CD4-positive, alpha-beta T cell treated with Interleukin-21 for 1 hour (primary cell): ENCODE results near the gene SPR.

Source experiments
- DNase-seq: peaks from one replicate; pipeline ENCODE4 v3.0.0-alpha.2; 2020

Gene SPR

DNA sequence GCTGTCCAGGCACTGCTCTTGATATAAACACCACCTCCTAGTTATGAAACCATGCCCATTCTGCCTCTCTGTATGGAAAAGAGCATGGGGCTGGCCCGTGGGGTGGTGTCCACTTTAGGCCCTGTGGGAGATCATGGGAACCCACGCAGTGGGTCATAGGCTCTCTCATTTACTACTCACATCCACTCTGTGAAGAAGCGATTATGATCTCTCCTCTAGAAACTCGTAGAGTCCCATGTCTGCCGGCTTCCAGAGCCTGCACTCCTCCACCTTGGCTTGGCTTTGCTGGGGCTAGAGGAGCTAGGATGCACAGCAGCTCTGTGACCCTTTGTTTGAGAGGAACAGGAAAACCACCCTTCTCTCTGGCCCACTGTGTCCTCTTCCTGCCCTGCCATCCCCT is 46.0 kb downstream of the SPR start:
- DNase-seq: no peak

DNA sequence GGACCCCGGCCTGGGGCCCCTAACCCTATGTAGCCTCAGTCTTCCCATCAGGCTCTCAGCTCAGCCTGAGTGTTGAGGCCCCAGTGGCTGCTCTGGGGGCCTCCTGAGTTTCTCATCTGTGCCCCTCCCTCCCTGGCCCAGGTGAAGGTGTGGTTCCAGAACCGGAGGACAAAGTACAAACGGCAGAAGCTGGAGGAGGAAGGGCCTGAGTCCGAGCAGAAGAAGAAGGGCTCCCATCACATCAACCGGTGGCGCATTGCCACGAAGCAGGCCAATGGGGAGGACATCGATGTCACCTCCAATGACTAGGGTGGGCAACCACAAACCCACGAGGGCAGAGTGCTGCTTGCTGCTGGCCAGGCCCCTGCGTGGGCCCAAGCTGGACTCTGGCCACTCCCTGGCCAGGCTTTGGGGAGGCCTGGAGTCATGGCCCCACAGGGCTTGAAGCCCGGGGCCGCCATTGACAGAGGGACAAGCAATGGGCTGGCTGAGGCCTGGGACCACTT is 46.5 kb downstream of the SPR start:
- DNase-seq: no peak

DNA sequence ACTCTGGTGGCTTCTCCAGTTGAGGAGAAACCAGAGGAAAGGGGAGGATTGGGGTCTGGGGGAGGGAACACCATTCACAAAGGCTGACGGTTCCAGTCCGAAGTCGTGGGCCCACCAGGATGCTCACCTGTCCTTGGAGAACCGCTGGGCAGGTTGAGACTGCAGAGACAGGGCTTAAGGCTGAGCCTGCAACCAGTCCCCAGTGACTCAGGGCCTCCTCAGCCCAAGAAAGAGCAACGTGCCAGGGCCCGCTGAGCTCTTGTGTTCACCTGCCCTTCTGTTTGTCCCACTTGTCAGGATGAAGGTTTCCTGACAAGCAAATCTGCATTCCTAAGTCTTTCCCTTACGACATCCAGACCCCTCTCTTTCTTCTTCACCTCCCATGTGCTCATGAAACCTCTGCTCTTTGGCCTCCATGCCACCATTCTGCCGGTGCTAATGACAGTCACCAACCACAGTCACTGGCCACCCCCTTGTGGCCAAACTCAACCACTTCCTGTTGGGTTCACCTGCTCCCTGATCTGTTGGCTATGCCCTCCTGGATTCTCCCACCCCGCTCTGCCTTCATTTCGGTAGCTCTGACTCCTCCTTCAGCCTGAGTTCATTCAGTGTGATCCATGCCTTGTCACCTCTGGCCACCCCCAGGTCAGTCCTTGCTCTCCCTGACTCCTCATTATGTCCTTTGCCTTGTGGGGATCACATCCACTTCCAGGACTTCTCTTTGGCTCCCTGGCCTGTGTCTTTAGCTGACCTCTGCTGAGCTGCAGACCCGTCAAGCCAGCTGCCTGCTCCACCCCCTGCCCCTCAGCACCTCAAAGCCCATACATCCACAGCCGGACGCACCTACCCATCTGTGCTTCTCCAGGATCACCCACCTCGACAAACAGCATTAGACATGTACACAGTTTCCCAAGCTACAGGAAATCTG is 47.7 kb downstream of the SPR start:
- DNase-seq: no peak

DNA sequence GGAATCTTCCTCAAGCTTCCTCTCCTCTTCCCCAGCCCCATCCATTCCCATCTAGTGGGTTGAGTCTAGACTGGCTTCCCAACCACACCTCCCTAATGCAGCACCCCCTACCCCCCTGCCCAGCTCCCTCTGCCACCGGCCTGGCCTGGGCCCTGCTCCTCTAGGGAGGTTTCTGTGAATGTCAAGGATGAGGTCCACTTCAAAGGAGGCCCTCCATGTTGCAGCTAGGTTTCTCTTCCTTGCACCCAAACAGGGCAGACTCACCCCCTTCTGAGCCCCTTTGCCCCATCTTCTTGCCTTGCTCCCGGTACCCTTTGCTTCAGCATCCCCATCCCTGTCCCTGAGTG is 48.4 kb downstream of the SPR start:
- DNase-seq: no peak

DNA sequence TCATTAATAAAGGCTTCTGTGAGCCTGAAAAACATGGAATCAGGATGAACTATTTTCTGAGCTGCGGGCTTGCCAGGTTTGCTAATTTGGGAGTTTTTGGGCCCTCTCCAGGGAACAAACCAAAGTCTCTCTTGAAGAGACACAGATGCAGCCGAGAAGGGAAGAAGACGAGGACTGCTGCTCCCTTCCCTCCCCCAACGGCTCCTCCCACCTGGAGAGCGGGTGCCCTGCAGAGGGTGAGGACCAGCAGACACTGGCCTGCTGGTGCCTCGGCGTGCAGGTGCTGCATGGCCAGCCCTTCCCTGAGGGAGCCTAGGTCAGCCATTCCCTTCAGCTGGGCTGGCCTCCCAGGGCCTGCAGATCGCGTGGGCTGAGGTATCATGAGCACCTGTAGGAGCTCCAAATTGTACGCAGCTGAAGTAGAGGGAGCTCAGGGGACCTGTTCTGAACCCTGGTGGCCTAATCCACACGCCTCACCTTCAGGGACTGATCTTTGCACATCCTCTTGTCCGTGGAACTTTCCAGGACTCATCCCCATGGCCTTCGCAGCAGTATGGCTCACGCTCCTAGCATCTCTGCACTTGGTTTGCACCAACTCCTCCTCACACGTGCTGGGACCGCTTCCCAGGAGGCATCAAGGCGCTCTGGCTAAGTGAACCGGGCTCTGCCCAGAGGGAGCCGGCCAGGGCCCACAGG is 49.6 kb downstream of the SPR start:
- DNase-seq: no peak

DNA sequence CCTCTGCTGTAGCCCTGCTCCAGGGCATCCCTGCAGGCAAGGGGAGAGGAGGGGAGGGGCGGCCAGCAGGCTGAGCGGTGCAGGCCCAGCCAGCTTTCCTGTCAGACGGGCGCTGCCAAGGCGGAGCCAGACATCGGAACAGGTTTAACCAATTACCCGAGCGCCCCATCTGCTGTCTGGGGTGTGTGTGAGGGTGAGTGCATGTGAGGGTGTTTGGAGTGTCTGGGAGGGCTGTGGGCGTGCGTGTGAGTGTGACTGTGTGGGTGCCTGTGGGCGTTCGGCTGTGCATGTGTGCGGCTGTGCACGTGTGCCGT is 50.1 kb downstream of the SPR start:
- no peak for DNase-seq

DNA sequence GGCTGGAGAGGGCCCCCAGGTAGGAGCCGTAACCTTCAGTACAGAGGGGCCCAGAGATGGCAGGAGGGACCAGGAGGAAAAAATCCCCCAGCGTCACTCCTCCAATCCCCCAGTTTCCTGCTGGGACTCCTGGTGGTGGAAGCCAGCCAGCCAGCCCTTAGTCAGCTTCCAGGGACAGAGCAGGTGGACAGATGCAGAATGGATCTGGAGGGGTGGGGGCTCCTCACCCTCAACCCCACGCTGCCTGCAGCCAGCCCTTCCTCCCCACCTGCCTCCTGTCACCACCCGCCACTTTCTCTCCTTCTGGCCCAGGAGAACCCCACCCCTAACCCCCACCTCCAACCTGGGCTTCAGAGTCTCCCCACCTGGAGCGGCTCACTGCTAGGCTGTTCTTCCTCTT is 51.2 kb downstream of the SPR start:
- no peak for DNase-seq

DNA sequence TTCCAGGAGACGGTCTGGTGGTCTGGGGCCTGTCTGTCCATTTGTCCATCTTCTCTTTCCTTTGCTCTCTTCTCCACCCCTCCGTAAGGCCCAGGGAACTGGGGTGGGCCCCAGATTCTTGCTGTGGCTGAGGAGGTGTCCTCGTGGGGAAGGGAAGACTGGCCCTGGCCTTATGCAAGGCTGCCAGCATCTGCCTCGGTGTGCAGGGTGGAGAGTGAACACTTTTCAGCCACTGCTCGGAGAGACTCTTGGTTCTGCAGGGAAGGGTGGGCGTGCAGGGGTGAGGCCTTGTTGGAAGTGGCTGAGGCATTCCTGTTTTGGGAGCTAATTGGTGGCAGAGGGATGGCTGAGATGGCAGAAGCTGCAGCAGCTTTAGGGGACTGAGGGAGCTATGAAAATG is 53.2 kb downstream of the SPR start:
- DNase-seq: no peak

DNA sequence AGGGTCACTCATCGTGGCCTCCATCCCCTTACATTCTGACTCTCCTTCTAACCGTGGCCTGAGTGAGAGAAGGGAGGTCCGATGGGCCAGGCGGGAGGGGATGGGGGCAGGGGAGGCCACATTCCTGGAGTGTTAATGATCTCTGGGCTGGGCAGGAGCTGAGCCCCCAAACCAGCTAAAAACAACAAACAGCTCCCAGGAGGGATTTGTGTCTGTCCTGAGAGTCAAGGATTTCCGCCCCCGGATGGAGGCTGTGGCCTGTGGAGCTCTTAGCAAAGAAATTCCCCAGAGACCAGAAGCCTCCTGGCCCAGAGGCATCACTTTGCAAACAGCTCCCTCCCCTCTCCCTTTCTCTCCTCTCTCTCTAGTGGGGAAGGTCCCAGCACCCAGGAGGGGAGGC is 53.6 kb downstream of the SPR start:
- no peak for DNase-seq
